Hematopoietic multipotent progenitor cell treated with erythropoietin and hydrocortisone succinate and interleukin-3 and kit ligand, for 8 days (in vitro differentiated cells): ENCODE results near the gene SNX14.
A peak's percentile ranks its signal among the peaks of the same experiment; 100 is the strongest.

ENCODE experiments used
- DNase-seq: peaks from one replicate; pipeline ENCODE4 v3.0.0-alpha.2; 2015

SNX14 gene

GRCh38 chr6:85498596-85499258 is 94.9 kb downstream of the SNX14 start:
- peak; percentile 19 for DNase-seq

- no peak for DNase-seq
These were observed 96.8 kb downstream of the SNX14 start for GRCh38 chr6:85496856-85497255.

GRCh38 chr6:85496009-85496579 is 97.6 kb downstream of the SNX14 start:
- no peak for DNase-seq

GRCh38 chr6:85494547-85495536 is 98.8 kb downstream of the SNX14 start:
- no peak for DNase-seq

GRCh38 chr6:85493389-85493788 is 100.3 kb downstream of the SNX14 start:
- DNase-seq = no peak

GRCh38 chr6:85490516-85491248 is 103.0 kb downstream of the SNX14 start:
- no peak for DNase-seq

- DNase-seq = peak; percentile 34
These were observed 108.7 kb downstream of the SNX14 start for GRCh38 chr6:85484948-85485347.

GRCh38 chr6:85483846-85484245 is 109.8 kb downstream of the SNX14 start:
- DNase-seq = peak; percentile 86

GRCh38 chr6:85482905-85483700 is 110.6 kb downstream of the SNX14 start:
- peak; percentile 83 for DNase-seq

GRCh38 chr6:85482206-85482904 is 111.3 kb downstream of the SNX14 start:
- DNase-seq = no peak

- DNase-seq = no peak
These were observed 114.5 kb downstream of the SNX14 start for GRCh38 chr6:85479208-85479607.

- DNase-seq = no peak
These were observed 117.1 kb downstream of the SNX14 start for GRCh38 chr6:85476532-85476931.

- no peak for DNase-seq
These were observed 119.9 kb downstream of the SNX14 start for GRCh38 chr6:85473748-85474147.

- no peak for DNase-seq
These were observed 120.9 kb downstream of the SNX14 start for GRCh38 chr6:85472744-85473143.

- DNase-seq = no peak
These were observed 123.6 kb downstream of the SNX14 start for GRCh38 chr6:85470023-85470410.

- DNase-seq = no peak
These were observed 124.2 kb downstream of the SNX14 start for GRCh38 chr6:85469276-85470022.

GRCh38 chr6:85468326-85468725 is 125.3 kb downstream of the SNX14 start:
- no peak for DNase-seq

GRCh38 chr6:85465762-85466161 is 127.9 kb downstream of the SNX14 start:
- DNase-seq = no peak

- DNase-seq = no peak
These were observed 128.9 kb downstream of the SNX14 start for GRCh38 chr6:85464722-85465150.

GRCh38 chr6:85464260-85464644 is 129.4 kb downstream of the SNX14 start:
- DNase-seq = no peak
